Lung (tissue), 12 donors: ENCODE results near the gene CDC45. TPM values are rescaled to one million over a fixed set of nuclear protein-coding genes. Genes with fewer than 3 reads are reported as not detected.

Source experiments
- ATAC-seq: fragments of 200-7000 bp; cut with Tn5 transposase; one replicate; pipeline ENCODE4 v1.9.1; 2020; ENCODE audit warnings: moderate number of reproducible peaks; ENCODE audit not compliant: insufficient read depth, low FRiP score
- DNase-seq, 3 donors: peaks; one replicate each; pipeline ENCODE4 v3.0.0-alpha.2; 2013 to 2017
- H3K27ac ChIP-seq, 2 donors: one replicate each; pipeline ENCODE4 v1.5.1; 2013; ENCODE audit warnings: mild to moderate bottlenecking in 2 of 2, moderate library complexity in 2 of 2, control low read depth in 1 of 2, inconsistent platforms in 1 of 2, low read depth in 1 of 2, low read length in 1 of 2
- H3K27me3 ChIP-seq, 3 donors: one replicate each; pipeline ENCODE4 v1.5.1; 2013; ENCODE audit warnings: low read length in 2 of 3; ENCODE audit not compliant: control insufficient read depth in 3 of 3, insufficient read depth in 3 of 3
- H3K36me3 ChIP-seq, 4 donors: one replicate each; pipeline ENCODE4 v1.5.1; 2013; ENCODE audit warnings: low read length in 4 of 4, mild to moderate bottlenecking in 1 of 4, moderate library complexity in 1 of 4; ENCODE audit not compliant: control insufficient read depth in 4 of 4, insufficient read depth in 4 of 4
- H3K4me1 ChIP-seq, 5 donors: one replicate each; pipeline ENCODE4 v1.5.1; 2013; ENCODE audit warnings: low read length in 5 of 5, mild to moderate bottlenecking in 2 of 5, moderate library complexity in 1 of 5; ENCODE audit not compliant: control insufficient read depth in 5 of 5, insufficient read depth in 5 of 5
- H3K4me3 ChIP-seq: one replicate; pipeline ENCODE4 v1.5.1; 2013; ENCODE audit warnings: mild to moderate bottlenecking, control low read depth, moderate library complexity
- H3K9ac ChIP-seq, 2 donors: one replicate each; pipeline ENCODE4 v1.5.1; 2013; ENCODE audit warnings: low read length in 2 of 2, control low read depth in 1 of 2; ENCODE audit not compliant: insufficient read depth in 1 of 2
- H3K9me3 ChIP-seq, 4 donors: one replicate each; pipeline ENCODE4 v1.5.1; 2013; ENCODE audit warnings: low read length in 3 of 4, mild to moderate bottlenecking in 1 of 4, moderate library complexity in 1 of 4; ENCODE audit not compliant: control insufficient read depth in 4 of 4, insufficient read depth in 3 of 4
- CTCF ChIP-seq: IDR thresholded peaks from 2 replicates; pipeline ENCODE4 v1.5.1; 2012; ENCODE audit warnings: mild to moderate bottlenecking; ENCODE audit errors: control extremely low read depth, extremely low read depth
- WGBS, 2 donors: extraction: QIAGEN DNeasy Blood & Tissue Kit; methylation state at CpG; one replicate each; pipeline ENCODE4 v1.1.7; 2013; 5-methylcytosine and 5-hydroxymethylcytosine counted together
- polyA plus RNA-seq, 2 donors: library from polyadenylated mRNA; stranded (reverse); fragments of 200-250 nt; gene quantifications; one replicate each; pipeline ENCODE4 v1.2.1, GENCODE V29; 2013
- total RNA-seq, 2 donors: library from RNA; depleted of rRNA in 1 of 2; stranded (reverse); fragments of >200 nt in 1 of 2; gene quantifications; one replicate each; pipeline ENCODE4 v1.2.1, GENCODE V29; 2014 to 2021
- donor health status: control.
- donor health status: control.
- donor health status: Bipolar disorder and iron deficiency.
- donor health status: healthy.
- donor health status: DM: yes; HTN: yes; CAD: no.

The CDC45 gene
- total and polyA plus RNA-seq, 4 donors: 2.1 to 6.8 (median 3.1) TPM

GRCh38 chr22:19507534-19507861 is 27.8 kb downstream of the CDC45 start:
- 97 to 99% methylated on average over 4 of the region's 4 CpGs for WGBS, 2 donors
- TF ChIP-seq CTCF: no peak
- no peaks in the 10 kb centered on the region for H3K9me3 ChIP-seq
- DNase-seq (no peak), ATAC-seq (no peak)
- H3K9ac ChIP-seq: no peak overlapping the region
- H3K4me3 ChIP-seq: no peak overlapping the region
- H3K27ac ChIP-seq: no peak overlapping the region
- H3K36me3 ChIP-seq: no peaks in the 10 kb centered on the region
- no peaks in the 10 kb centered on the region for H3K27me3 ChIP-seq
- peaks cover 0 to 3% (median 0%) of the 10 kb centered on the region in 5 donors for H3K4me1 ChIP-seq

GRCh38 chr22:19508024-19508776 is 28.5 kb downstream of the CDC45 start:
- DNase-seq (no peak), ATAC-seq (no peak)
- peaks cover 0 to 3% (median 0%) of the 10 kb centered on the region in 5 donors for H3K4me1 ChIP-seq
- no peak overlapping the region for H3K4me3 ChIP-seq
- no peak overlapping the region for H3K27ac ChIP-seq
- no peak for TF ChIP-seq CTCF
- no peaks in the 10 kb centered on the region for H3K27me3 ChIP-seq
- no peaks in the 10 kb centered on the region for H3K9me3 ChIP-seq
- WGBS, 2 donors: 94 to 95% methylated on average over 10 of the region's 10 CpGs
- H3K9ac ChIP-seq: no peak overlapping the region
- no peaks in the 10 kb centered on the region for H3K36me3 ChIP-seq

GRCh38 chr22:19509191-19509590 is 29.5 kb downstream of the CDC45 start:
- no peak for ATAC-seq
- Histone ChIP-seq H3K4me1 (peaks cover 0 to 3% (median 0%) of the 10 kb centered on the region in 5 donors), H3K36me3 (no peaks in the 10 kb centered on the region), H3K27ac (no peak overlapping the region), H3K27me3 (no peaks in the 10 kb centered on the region), H3K9me3 (no peaks in the 10 kb centered on the region), H3K4me3 (no peak overlapping the region), H3K9ac (no peak overlapping the region)
- no peak for DNase-seq
- 89 to 91% methylated on average over 3 of the region's 3 CpGs for WGBS, 2 donors
- TF ChIP-seq CTCF: no peak

DNA sequence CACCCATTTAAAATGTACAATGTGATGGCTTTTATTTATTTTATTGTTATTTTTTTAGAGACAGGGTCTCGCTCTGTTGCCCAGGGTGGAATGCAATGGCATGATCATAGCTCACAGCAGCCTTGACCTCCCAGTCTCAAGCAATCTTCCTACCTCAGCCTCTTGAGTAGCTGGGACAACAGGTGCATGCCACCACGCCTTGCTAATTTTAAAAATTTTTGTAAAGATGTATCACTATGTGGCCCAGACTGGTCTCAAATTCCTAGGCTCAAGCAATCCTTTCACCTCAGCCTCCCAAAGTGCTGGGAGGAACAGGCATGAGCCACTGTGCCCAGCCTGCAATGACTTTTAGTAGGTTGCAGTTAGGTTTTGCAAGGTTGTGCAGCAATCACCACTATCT is 30.2 kb downstream of the CDC45 start:
- Histone ChIP-seq H3K9ac (no peak overlapping the region), H3K4me3 (no peak overlapping the region), H3K4me1 (peaks cover 0 to 3% (median 0%) of the 10 kb centered on the region in 5 donors), H3K9me3 (no peaks in the 10 kb centered on the region), H3K27me3 (no peaks in the 10 kb centered on the region), H3K36me3 (no peaks in the 10 kb centered on the region), H3K27ac (no peak overlapping the region)
- no peak for TF ChIP-seq CTCF
- DNase-seq (no peak), ATAC-seq (no peak)
- WGBS, 2 donors: 90 to 97% methylated on average over 2 of the region's 2 CpGs
